ENCODE results near the gene DCAF12. TPM values are rescaled to one million over a fixed set of nuclear protein-coding genes. Genes with fewer than 3 reads are reported as not detected.

DCAF12 gene
- total RNA-seq (10 to 100 TPM; 10.8 to 40.4 (median 28.5) TPM), polyA plus RNA-seq (10 to 100 TPM; 13.2 to 15.4 TPM), total RNA-seq (21.8 reads per million, percentile 52 among the genes with 10 or more reads in this experiment)

GRCh38 chr9:34126207-34127034 lies at the start of gene DCAF12:
Gene DCAF12, minus strand, starts transcription at chr9:34126698. Its CDS starts 267 bp downstream, at chr9:34126431.
- Histone ChIP-seq H3K4me1 (ENCODE audit: control insufficient read depth in 2 of 2, insufficient read depth in 2 of 2, low read length in 2 of 2) (peaks cover 24 to 34% of the 10 kb centered on the region in 2 donors), H3K36me3 (ENCODE audit: control insufficient read depth in 2 of 3, insufficient read depth in 3 of 3, low read length in 3 of 3) (peaks cover 0 to 5% (median 0%) of the 10 kb centered on the region in 3 experiments), H3K27ac (ENCODE audit: low read depth, low read length) (peak within 1 kb of the TSS; percentile 93), H3K4me3 (ENCODE audit: low read length) (peak within 1 kb of the TSS; percentile 92), H3K9me3 (ENCODE audit: control insufficient read depth in 2 of 3, low read length in 3 of 3) (no peaks in the 10 kb centered on the region), H3K27me3 (ENCODE audit: control insufficient read depth in 2 of 2, insufficient read depth in 2 of 2, low read length in 2 of 2) (no peaks in the 10 kb centered on the region)
- Mint-ChIP-seq H3K4me1 (peaks cover 39 to 56% (median 44%) of the 10 kb centered on the region in 7 donors), H3K27me3 (peaks cover 0 to 2% (median 0%) of the 10 kb centered on the region in 5 donors), H3K36me3 (peaks cover 6 to 24% (median 22%) of the 10 kb centered on the region in 5 donors), H3K4me3 (peak within 1 kb of the TSS; percentile 92 to 99 (median 98)), H3K9me3 (peaks cover 0 to 5% (median 0%) of the 10 kb centered on the region in 11 donors), H3K27ac (peak within 1 kb of the TSS; percentile 94 to 99 (median 98))
- DNase-seq (peak; percentile 84 to 92 (median 89)), ATAC-seq (peak; percentile 96)
- ChIA-PET CTCF (interaction anchor here (0.6 to 1.0 kb wide), 3 partner anchors 9 to 207 kb away, joined by 3 to 8 read pairs (median 4); no protein-coding TSS in a partner anchor), POLR2A (interaction anchor here (0.7 to 1.4 kb wide), 3 partner anchors 51 to 333 kb away, joined by 3 to 4 read pairs (median 3); partner anchors contain the start of gene UBAP1)
- intact Hi-C loops (cut with micrococcal nuclease): loop anchor here (1.0 to 2.0 kb wide), 12 partner anchors 29 to 332 kb away; partner anchors contain the start of genes KIF24 (in 2 of the 2), NUDT2 (in 2 of the 2), DNAI1 (in 1 of the 2) and FAM219A (in 1 of the 2)

GRCh38 chr9:34176089-34176488 lies 49.6 kb upstream of the DCAF12 start:
- H3K36me3 Mint-ChIP-seq: peaks cover 0 to 9% (median 0%) of the 10 kb centered on the region in 5 donors
- H3K4me3 ChIP-seq (ENCODE audit: low read length): no peak overlapping the region
- DNase-seq (no peak), ATAC-seq (no peak)
- H3K4me3 Mint-ChIP-seq: peak overlapping the region in 3 of 10 donors; percentile 0 to 13 (median 9)
- peaks cover 0 to 3% (median 0%) of the 10 kb centered on the region in 11 donors for H3K9me3 Mint-ChIP-seq
- H3K4me1 Mint-ChIP-seq: peaks cover 5 to 40% (median 28%) of the 10 kb centered on the region in 7 donors
- H3K9me3 ChIP-seq (ENCODE audit: control insufficient read depth in 2 of 3, low read length in 3 of 3): no peaks in the 10 kb centered on the region
- CTCF ChIA-PET: no interaction called here
- intact Hi-C loops (cut with micrococcal nuclease): loop anchor here (5.0 to 10.0 kb wide), 5 partner anchors 76 to 491 kb away; partner anchors contain the start of genes CCL27 (in 1 of the 2), RPP25L (in 1 of the 2) and SIGMAR1 (in 1 of the 2)
- peaks cover 0 to 5% (median 0%) of the 10 kb centered on the region in 3 experiments for H3K36me3 ChIP-seq (ENCODE audit: control insufficient read depth in 2 of 3, insufficient read depth in 3 of 3, low read length in 3 of 3)
- POLR2A ChIA-PET: no interaction called here
- no peak overlapping the region for H3K27ac ChIP-seq (ENCODE audit: low read depth, low read length)
- peaks cover 8% of the 10 kb centered on the region in 2 donors for H3K4me1 ChIP-seq (ENCODE audit: control insufficient read depth in 2 of 2, insufficient read depth in 2 of 2, low read length in 2 of 2)
- no peaks in the 10 kb centered on the region for H3K27me3 Mint-ChIP-seq
- peak overlapping the region in 1 of 9 donors; percentile 70 for H3K27ac Mint-ChIP-seq
- no peaks in the 10 kb centered on the region for H3K27me3 ChIP-seq (ENCODE audit: control insufficient read depth in 2 of 2, insufficient read depth in 2 of 2, low read length in 2 of 2)

GRCh38 chr9:34171753-34172535 lies 45.4 kb upstream of the DCAF12 start:
- H3K4me3 ChIP-seq (ENCODE audit: low read length): peak overlapping the region; percentile 28
- H3K36me3 Mint-ChIP-seq: peaks cover 0 to 2% (median 0%) of the 10 kb centered on the region in 5 donors
- no peaks in the 10 kb centered on the region for H3K9me3 ChIP-seq (ENCODE audit: control insufficient read depth in 2 of 3, low read length in 3 of 3)
- POLR2A ChIA-PET: no interaction called here
- no peaks in the 10 kb centered on the region for H3K27me3 Mint-ChIP-seq
- CTCF ChIA-PET: interaction anchor here (0.7 kb wide), 1 partner anchor 13 kb away, joined by 3 read pairs; no protein-coding TSS in a partner anchor
- intact Hi-C loops (cut with micrococcal nuclease): loop anchor here (2.0 to 10.0 kb wide), 4 partner anchors 45 to 493 kb away; partner anchors contain the start of genes CCL27 (in 1 of the 2), DCAF12 (in 1 of the 2), RPP25L (in 1 of the 2) and SIGMAR1 (in 1 of the 2)
- ATAC-seq (peak; percentile 99), DNase-seq (peak in 7 of 9 donors; percentile 36 to 80 (median 65))
- H3K4me1 ChIP-seq (ENCODE audit: control insufficient read depth in 2 of 2, insufficient read depth in 2 of 2, low read length in 2 of 2): peaks cover 0 to 8% of the 10 kb centered on the region in 2 donors
- peak overlapping the region; percentile 55 to 92 (median 85) for H3K27ac Mint-ChIP-seq
- no peaks in the 10 kb centered on the region for H3K36me3 ChIP-seq (ENCODE audit: control insufficient read depth in 2 of 3, insufficient read depth in 3 of 3, low read length in 3 of 3)
- no peaks in the 10 kb centered on the region for H3K27me3 ChIP-seq (ENCODE audit: control insufficient read depth in 2 of 2, insufficient read depth in 2 of 2, low read length in 2 of 2)
- H3K27ac ChIP-seq (ENCODE audit: low read depth, low read length): peak overlapping the region; percentile 26
- H3K4me3 Mint-ChIP-seq: peak overlapping the region; percentile 41 to 89 (median 70)
- H3K9me3 Mint-ChIP-seq: peaks cover 0 to 2% (median 0%) of the 10 kb centered on the region in 11 donors
- H3K4me1 Mint-ChIP-seq: peaks cover 5 to 19% (median 13%) of the 10 kb centered on the region in 7 donors

- no peak overlapping the region for H3K4me3 ChIP-seq (ENCODE audit: low read length)
- H3K4me1 ChIP-seq (ENCODE audit: control insufficient read depth in 2 of 2, insufficient read depth in 2 of 2, low read length in 2 of 2): peaks cover 0 to 8% of the 10 kb centered on the region in 2 donors
- H3K27ac ChIP-seq (ENCODE audit: low read depth, low read length): no peak overlapping the region
- Mint-ChIP-seq H3K27me3 (no peaks in the 10 kb centered on the region), H3K27ac (peak overlapping the region in 5 of 9 donors; percentile 43 to 80 (median 56)), H3K4me1 (peaks cover 5 to 16% (median 13%) of the 10 kb centered on the region in 7 donors), H3K9me3 (peaks cover 0 to 2% (median 0%) of the 10 kb centered on the region in 11 donors), H3K36me3 (peaks cover 0 to 2% (median 0%) of the 10 kb centered on the region in 5 donors), H3K4me3 (peak overlapping the region in 1 of 10 donors; percentile 30)
- no peaks in the 10 kb centered on the region for H3K36me3 ChIP-seq (ENCODE audit: control insufficient read depth in 2 of 3, insufficient read depth in 3 of 3, low read length in 3 of 3)
- ChIA-PET POLR2A (interaction anchor here (0.5 to 0.6 kb wide), 2 partner anchors 14 to 352 kb away, joined by 4 to 8 read pairs; no protein-coding TSS in a partner anchor), CTCF (interaction anchor here (1.6 kb wide), 1 partner anchor 159 kb away, joined by 13 read pairs; no protein-coding TSS in a partner anchor)
- no peak for DNase-seq
- ATAC-seq: no peak
- H3K9me3 ChIP-seq (ENCODE audit: control insufficient read depth in 2 of 3, low read length in 3 of 3): no peaks in the 10 kb centered on the region
- no peaks in the 10 kb centered on the region for H3K27me3 ChIP-seq (ENCODE audit: control insufficient read depth in 2 of 2, insufficient read depth in 2 of 2, low read length in 2 of 2)
- intact Hi-C loops (cut with micrococcal nuclease): loop anchor here (2.0 to 10.0 kb wide), 4 partner anchors 44 to 494 kb away; partner anchors contain the start of genes CCL27 (in 1 of the 2), DCAF12 (in 1 of the 2), RPP25L (in 1 of the 2) and SIGMAR1 (in 1 of the 2)
Observed at GRCh38 chr9:34170237-34170991, 43.9 kb upstream of the DCAF12 start.

GRCh38 chr9:34169125-34169524 lies 42.6 kb upstream of the DCAF12 start:
- CTCF ChIA-PET: no interaction called here

More at GRCh38 chr9:34169125-34169524, 42.6 kb upstream of the DCAF12 start:
- ATAC-seq (no peak), DNase-seq (no peak)
- intact Hi-C loops (cut with micrococcal nuclease): no loop called here
- H3K4me3 Mint-ChIP-seq: no peak overlapping the region
- H3K9me3 ChIP-seq (ENCODE audit: control insufficient read depth in 2 of 3, low read length in 3 of 3): no peaks in the 10 kb centered on the region
- POLR2A ChIA-PET: no interaction called here
- no peak overlapping the region for H3K4me3 ChIP-seq (ENCODE audit: low read length)
- H3K4me1 ChIP-seq (ENCODE audit: control insufficient read depth in 2 of 2, insufficient read depth in 2 of 2, low read length in 2 of 2): peaks cover 0 to 8% of the 10 kb centered on the region in 2 donors
- H3K27ac Mint-ChIP-seq: peak overlapping the region in 1 of 9 donors; percentile 72
- H3K27me3 ChIP-seq (ENCODE audit: control insufficient read depth in 2 of 2, insufficient read depth in 2 of 2, low read length in 2 of 2): no peaks in the 10 kb centered on the region
- no peaks in the 10 kb centered on the region for H3K27me3 Mint-ChIP-seq
- no peak overlapping the region for H3K27ac ChIP-seq (ENCODE audit: low read depth, low read length)
- no peaks in the 10 kb centered on the region for H3K36me3 ChIP-seq (ENCODE audit: control insufficient read depth in 2 of 3, insufficient read depth in 3 of 3, low read length in 3 of 3)
- H3K36me3 Mint-ChIP-seq: peaks cover 0 to 2% (median 0%) of the 10 kb centered on the region in 5 donors
- H3K9me3 Mint-ChIP-seq: peaks cover 0 to 2% (median 0%) of the 10 kb centered on the region in 11 donors
- peaks cover 5 to 16% (median 12%) of the 10 kb centered on the region in 7 donors for H3K4me1 Mint-ChIP-seq

Measured in naive thymus-derived CD4-positive, alpha-beta T cell (primary cell).